SH-SY5Y (cell line): ENCODE data around the gene AP3S1.

Experiments used
- GATA2 ChIP-seq: IDR thresholded peaks from 2 replicates; pipeline ENCODE4 v1.6.1; 2011; ENCODE audit warnings: mild to moderate bottlenecking, low read depth, low read length
- GATA3 ChIP-seq: IDR thresholded peaks from 2 replicates; pipeline ENCODE4 v1.6.1; 2011; ENCODE audit warnings: low read depth, mild to moderate bottlenecking, low read length, moderate library complexity

DNA sequence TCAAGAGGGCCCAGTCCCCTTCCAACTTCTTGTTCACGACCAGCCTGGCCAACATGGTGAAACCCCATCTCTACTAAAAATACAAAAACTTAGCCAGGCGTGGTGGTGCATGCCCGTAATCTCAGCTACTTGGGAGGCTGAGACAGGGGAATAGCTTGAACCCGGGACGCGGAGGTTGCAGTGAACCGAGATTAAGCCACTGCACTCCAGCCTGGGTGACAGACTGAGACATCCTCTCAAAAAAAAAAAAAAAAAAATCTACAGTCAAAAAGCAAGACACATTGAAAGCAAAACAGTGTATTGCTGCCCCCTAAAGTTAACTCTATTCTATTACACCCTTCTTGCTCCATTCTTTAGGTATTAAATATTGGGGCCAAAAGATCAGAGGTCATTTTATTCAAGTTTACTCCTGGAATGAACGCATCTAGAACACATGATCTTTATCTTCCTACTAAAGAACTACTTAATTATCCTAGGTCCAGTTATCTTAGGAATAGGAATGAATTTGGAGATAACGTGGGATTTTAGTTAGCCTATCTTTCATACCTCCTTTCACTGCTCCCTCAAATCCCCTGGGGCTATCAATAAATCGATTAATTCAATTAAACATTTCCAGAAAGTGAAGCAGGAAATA, 2.7 kb upstream of the AP3S1 start:
- no peak for TF ChIP-seq GATA2
- TF ChIP-seq GATA3, result no peak
